Stimulated activated CD8-positive, alpha-beta memory T cell treated with anti-CD3 and anti-CD28 coated beads, Interleukin-12 subunit alpha, Interleukin-12 subunit beta, amount 100 ng/mL, for 1 hour (primary cell): ENCODE data around the gene SPOP.

Experiments used
- DNase-seq: peaks from one replicate; pipeline ENCODE4 v3.0.0-alpha.2; 2020; ENCODE audit warnings: low read depth

Gene SPOP

DNA sequence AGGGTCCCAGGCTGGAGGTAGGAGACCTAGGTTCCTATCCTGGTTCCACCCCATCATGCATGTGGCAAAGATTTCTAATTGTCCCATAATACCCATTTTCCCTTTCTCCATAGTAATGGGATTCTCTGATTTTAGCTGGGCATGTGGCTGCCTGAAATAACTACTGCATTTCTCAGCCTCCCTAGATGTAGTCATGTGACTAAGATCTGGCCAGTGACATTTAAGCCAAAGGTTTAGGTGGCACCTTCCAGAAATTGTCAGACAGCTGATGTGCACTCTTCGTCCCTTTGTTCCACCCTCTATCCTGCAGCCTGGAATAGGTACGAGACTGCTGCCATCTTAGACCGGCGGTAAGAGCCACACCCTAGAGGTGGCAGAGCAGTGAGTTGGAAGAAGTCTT, 94.0 kb downstream of the SPOP start:
- no peak for DNase-seq

DNA sequence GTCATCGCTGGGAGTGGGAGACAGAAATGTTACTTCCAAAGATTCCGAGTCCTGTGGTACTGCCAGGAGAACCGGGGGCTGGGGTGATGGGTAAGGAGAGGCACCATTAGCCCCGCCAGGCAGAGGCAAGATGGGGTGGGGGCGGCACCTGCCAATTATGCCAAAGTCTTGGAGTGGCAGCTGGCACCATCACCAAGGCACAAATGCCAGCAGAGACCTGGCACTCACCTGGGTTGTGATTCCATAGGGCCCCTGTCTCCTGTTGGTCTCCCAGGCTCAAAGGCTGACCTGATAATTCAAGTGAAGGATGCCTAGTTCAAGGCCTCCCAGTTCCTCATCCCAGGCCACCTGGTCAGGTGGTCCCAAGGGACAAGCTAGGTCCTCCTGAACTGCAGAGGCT, 94.7 kb downstream of the SPOP start:
- DNase-seq: no peak

DNA sequence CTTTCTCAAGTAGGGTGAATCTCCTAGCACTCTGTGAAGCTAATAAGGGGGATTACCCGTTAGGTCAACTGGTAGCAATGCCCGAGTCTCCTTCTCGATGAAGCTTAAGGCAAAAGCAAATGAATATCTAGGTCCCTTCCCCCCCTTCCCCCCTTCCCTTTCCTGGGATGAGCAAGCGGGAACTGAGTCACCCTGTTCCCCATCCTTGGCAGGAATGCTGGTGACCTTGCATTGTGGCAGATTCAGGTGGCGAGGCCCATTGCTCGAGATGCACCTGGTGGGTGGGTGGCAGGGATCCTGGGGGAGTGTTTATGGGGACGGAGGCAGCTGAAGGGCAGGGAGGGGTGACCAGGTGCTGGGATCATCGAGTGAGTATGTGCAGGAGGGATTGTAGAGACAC, 95.1 kb downstream of the SPOP start:
- no peak for DNase-seq

DNA sequence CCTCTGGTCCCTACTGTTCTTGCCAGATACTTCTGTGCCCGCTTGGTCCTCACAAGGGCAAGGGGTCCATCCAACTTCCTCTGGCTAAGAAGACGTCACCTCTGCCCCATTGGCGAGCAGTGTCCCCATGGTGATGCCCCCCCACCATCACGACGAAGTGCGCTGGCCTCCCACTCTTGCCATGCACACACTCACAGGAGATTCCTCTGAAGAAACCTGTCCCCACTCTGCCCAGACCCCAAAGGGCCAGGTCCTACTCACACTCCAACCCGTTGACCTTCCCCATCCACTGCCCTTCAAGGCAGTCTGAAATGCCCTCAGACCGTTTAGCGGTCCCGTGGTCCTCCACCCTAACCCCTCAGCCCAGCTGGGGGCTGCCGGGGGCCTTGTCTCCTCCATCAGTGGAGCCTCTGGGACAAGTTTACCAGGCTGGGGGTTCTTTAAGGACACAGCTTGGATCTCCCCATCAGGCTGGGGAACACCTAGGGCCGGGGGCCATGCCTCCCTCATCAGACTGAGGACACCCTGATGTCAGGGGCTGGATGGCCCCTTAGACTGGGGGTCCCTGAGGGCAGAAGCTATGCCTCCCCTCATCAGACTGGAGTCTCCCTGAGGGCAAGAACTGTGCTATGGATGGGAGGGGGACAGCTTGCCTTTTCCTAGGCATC, 95.7 kb downstream of the SPOP start:
- DNase-seq: no peak

DNA sequence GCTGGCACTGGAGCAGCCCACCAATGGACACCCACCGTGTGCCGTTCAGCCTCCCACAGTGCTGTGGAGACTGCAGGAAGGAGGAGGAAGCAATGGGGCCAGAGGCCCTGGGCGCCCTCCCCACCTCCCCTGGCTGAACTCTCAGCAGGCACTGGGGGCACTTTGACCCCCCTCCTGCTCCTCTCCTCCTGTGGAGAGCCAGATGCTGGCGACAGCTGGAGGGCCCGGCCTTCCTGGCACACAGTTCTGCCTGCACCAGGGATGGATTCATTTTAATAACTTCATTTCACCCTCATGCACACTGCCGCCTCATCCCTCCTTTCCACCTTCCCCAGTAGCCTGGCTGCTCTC, 96.3 kb downstream of the SPOP start:
- no peak for DNase-seq

DNA sequence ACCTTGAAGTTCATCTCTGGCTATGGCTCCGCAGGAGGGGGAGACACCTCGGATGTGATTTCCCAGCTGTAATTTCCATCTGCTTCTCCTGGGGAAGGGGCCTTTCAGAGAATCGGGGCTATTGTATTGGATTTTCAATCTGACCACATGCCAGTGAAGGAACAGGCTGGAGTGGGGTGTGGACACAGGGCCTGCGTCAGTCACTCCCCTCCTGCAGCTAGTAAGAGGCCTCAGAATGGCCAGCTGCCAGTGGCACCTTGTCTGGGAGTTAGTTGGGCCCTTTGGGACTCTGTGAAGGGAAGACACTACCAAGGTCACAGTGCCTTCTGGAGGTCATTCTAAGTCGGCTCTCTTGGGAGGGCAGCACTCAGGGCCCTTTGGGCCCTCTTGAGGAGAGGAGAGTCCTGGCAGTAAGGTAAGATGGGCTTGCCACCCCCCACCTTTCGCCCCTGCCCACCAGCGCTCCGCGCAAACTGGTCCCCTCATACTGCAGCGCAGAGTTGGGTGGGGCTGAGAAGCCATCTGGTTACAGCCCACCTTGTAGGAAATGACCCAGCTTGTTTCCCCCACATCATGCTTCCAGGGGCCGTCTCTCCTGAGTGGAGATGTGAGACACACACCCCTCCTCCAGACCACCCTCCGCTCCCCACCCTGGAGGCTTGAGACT, 96.8 kb downstream of the SPOP start:
- DNase-seq: no peak

DNA sequence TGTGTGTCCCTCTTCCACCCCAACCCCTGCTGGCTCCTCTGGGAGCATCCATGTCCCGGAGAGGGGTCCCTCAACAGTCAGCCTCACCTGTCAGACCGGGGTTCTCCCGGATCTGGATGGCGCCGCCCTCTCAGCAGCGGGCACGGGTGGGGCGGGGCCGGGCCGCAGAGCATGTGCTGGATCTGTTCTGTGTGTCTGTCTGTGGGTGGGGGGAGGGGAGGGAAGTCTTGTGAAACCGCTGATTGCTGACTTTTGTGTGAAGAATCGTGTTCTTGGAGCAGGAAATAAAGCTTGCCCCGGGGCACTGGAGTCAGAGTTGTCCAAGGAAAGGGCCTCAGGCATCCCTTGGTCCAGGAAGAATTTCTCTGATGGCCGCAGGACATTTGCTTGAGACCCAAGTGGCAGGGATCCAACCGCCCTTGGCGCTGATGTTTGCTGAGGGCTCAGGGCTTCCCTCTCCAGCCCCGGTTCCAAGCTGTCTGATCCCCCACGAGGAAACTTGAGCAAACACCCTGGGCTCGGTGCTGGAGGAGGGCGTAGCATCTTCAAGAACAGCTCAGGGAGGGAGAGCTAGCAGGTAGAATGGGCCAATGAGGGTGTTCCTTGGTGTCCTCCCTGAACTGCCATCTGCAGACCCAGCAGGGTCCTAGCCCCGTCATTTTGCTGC, 97.7 kb downstream of the SPOP start:
- no peak for DNase-seq

DNA sequence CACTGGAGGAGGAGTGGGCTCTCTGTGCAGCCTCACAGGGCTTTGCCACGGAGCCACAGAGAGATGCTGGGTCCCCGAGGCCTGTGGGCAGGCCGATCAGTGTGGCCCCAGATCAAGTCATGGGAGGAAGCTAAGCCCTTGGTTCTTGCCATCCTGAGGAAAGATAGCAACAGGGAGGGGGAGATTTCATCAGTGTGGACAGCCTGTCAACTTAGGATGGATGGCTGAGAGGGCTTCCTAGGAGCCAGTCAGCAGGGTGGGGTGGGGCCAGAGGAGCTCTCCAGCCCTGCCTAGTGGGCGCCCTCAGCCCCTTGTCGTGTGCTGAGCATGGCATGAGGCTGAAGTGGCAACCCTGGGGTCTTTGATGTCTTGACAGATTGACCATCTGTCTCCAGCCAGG, 98.4 kb downstream of the SPOP start:
- DNase-seq: no peak

DNA sequence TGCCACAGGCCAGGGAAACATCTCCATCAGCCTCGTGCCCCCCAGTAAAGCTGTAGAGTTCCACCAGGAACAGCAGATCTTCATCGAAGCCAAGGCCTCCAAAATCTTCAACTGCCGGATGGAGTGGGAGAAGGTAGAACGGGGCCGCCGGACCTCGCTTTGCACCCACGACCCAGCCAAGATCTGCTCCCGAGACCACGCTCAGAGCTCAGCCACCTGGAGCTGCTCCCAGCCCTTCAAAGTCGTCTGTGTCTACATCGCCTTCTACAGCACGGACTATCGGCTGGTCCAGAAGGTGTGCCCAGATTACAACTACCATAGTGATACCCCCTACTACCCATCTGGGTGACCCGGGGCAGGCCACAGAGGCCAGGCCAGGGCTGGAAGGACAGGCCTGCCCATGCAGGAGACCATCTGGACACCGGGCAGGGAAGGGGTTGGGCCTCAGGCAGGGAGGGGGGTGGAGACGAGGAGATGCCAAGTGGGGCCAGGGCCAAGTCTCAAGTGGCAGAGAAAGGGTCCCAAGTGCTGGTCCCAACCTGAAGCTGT, 98.9 kb downstream of the SPOP start:
- DNase-seq: no peak

DNA sequence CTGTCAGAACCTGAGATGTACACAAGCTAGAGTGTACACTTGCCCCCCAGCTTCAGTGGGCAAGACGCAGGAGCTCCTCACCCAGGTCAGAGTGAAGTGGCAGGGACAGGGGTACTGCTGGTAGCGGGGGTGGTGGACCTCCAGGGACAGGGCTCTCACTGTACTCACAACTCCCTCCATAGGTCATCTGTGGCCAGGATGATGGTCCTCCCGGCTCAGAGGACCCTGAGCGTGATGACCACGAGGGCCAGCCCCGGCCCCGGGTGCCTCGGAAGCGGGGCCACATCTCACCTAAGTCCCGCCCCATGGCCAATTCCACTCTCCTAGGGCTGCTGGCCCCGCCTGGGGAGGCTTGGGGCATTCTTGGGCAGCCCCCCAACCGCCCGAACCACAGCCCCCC, 99.5 kb downstream of the SPOP start:
- no peak for DNase-seq

DNA sequence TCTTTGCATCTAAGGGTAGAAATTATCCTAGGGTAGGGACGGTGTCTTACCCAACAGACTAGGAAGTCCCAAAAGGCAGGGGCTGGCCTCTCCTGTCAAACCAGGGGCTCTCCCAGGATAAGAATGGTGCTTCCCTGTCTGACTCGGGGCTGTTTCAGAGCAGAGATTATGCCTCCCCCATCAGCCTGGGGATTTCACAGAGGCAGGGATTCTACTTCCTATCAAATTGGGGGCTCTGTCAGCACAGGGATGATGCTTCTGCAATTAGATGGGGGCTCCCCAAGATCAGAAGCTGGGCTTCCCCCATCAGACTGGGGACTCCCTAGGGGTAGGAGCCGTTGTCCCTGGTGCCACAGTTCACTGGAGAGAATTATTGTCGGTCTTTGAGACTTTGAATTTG, 99.9 kb downstream of the SPOP start:
- DNase-seq: no peak

DNA sequence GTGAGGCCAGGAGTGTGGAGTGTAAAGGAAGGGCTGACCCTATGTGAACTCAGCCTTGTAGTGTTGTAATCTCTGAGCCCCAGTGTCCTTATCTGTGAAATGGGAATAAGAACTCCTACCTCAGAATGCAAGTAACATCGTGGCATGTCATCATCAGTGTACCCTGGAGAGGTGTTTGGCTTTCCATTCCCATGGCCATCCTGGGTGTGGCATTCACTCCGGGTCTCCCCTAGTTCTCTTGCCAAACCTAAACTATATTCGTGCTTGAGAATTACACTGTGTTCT, 100.3 kb downstream of the SPOP start:
- no peak for DNase-seq

DNA sequence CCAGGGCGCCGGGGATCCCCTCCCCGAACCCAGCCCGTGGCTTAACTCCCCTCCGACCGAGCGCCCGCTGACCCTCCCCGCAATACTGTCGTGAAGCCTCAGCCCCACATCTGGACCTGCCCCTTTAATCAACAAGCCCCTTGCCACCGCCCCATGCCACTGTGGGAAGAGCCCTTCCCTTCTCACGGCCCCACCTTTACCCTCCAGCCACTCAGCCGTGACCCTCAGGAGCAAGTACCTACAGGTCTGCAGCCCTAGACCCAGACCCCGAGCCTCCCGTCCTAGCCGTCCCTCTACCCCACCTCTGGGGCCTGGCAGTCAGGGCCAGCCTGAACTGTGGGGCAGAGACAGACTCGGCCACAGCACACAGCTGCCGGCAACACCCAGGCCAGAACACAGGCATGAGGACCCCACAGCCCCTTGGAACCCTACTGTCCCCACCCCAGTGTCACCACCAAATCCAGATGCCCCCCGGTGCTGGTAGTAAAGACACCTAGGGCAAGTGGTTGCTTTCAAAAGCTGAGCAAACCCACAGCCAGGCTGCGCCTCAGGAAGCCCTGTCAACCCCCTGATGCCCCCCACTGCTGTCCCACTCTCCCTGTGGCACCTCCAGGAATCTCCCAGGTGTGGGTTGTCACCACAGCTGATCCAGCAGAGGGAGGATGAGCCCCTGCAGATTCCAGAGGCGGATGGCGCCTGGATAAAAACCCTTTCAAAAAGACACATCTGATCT, 100.8 kb downstream of the SPOP start:
- DNase-seq: no peak

DNA sequence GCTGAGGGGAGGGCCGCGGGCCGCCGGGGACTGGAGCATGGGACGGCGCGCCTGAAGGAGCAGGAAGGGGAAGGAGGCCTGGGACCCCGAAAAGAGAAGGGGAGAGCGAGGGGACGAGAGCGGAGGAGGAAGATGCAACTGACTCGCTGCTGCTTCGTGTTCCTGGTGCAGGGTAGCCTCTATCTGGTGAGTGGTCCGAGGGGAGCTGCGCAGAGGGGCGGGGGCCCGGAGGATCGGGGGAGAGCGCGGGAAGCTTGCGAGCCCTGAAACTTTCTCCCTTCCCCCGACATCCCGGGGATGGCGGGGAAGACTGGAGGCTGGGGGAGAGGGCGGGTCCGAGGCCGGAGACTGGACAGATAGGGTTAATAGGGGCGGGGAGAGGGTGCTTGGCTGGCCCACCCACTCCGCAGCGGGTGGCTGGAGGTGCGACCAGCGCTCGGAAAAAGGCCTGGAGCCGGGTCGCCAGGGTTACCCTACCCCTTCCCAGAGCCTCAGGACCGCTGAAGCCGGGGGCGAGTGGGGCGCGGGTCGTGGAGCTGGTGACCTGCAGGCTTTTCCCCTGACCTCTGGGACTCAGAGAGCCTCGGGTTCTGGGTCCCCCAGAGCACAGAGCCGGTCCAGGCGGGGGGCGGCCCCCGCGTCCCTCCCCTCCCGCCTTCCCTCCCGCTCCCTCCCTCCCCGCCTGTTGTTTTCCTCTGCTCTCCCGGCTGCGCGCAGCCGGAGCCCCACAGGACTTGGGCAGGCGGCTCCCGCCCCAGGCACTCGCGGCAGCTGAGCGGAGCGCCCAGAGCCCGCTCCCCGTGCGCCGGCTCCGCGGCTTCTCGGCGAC, 101.6 kb downstream of the SPOP start:
- DNase-seq: no peak

DNA sequence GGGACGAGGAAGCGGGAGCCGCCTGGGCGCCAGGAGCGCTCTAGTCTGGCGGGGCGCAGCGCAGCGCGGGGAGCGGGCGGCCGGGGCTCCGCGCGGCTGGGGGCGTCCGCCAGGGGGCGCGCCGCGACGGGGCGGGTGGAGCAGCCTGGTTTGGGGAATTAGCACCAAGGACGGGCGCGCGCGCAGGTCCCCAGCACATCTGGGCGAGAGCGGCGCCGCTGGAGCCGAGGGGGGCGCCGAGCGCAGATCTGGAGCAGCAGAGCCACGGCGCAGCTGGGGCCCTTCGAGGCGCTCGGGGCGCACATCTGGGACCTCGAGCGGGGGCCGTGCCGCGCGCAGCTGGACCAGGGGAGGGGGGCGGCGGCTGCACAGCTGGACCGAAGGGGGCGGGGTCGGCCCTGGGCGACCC, 102.2 kb downstream of the SPOP start, which contains the start of gene NXPH3:
TSS of gene NXPH3 (plus strand) at position 193 of the 409 bp plus-strand sequence. CDS start 349 bp downstream, outside the sequence.
- DNase-seq: peak; percentile 29

DNA sequence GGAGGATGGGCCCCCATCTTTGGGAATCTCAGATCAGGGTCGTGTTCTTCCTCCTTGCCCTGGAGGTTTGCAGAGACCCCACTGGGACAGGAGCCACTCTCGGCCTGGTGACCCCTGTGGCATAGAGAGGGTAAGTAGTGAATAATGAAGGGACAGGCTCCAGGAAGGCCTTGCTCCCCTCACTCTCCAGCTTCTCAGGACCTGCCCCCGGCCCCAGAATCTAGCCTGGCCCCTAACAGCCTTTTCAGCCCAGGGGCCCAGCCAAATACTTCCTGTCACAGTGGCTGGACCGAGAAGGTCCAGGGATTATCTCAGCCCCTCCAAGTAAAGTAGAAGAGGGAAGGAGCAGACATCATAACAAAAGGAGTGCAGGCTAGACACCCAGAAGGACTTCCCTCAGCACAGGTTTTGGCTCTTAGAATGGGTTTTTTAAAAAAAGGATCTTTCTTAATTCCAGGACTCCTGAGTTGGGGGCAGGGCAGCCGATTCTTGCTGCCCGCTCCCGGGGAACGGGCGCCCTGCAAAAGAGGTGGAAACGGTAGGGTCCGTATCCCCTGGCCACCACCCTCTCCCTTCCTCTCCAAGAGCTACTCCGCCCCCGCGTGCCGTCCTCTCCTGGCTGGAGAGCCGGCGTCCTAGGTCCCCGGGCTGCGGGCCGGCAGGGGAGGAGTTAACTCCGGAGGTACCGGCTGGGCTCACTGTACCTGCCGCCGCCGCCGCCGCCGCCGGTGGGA, 102.8 kb downstream of the SPOP start:
- DNase-seq: no peak

DNA sequence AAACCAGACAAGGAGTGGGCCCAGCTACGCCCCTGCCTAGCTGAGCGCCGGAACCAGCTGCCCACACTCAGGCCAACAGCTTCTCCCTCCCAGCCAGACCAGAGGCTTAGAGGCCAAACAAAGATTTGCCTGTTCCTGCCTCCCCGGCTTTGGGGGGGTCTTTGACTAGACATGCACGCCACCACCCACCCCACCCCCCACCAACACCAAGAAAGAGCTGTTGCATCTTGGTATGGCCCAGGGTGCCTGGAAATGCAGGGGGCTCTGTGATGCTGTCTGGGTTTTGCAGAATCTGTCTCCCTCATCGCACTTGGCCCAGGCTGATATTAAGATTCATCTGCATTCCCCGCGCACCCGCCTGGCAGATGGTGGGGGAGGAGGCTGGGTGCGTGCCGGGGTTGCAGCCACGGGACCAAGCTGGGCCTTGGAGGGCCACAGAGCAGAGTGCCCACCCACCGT, 103.5 kb downstream of the SPOP start:
- no peak for DNase-seq

DNA sequence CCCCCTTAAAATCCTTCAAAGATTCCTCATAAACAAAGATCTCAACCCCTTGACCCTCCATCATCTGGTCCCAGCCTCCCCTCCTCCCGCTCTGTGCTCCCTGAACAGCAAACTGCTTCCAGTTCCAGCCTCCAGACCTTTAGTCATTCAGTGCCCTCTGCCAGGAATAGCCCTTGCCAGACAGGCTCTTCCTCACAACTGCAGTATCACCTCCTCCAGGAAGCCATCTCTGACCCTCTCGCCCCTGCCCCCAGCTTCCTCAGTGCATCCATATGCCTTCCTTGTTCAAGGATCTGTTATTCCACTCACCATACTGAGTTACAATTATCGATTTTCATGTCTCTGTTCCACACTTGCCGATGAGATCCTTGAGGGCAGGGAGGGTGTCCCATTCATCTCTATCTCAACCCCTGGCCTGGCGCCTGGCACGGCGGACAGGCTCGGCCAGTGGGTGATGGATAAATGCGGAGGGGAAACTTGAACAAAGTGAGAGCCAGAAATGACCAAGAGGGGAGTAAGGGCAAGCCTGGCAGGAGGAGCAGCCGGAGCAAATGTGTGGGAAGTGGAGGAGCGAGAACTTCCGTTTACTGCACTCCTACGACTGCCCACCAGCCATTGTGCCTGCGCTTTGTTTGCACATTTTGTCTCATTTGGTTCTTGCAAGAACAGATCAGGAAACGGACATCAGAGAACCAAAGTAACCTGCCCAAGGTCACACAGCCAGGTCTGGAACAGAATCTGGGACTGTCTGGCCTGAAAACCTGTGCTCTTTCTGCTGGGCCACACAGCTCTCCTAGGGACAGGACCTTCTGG, 104.2 kb downstream of the SPOP start:
- DNase-seq: no peak

DNA sequence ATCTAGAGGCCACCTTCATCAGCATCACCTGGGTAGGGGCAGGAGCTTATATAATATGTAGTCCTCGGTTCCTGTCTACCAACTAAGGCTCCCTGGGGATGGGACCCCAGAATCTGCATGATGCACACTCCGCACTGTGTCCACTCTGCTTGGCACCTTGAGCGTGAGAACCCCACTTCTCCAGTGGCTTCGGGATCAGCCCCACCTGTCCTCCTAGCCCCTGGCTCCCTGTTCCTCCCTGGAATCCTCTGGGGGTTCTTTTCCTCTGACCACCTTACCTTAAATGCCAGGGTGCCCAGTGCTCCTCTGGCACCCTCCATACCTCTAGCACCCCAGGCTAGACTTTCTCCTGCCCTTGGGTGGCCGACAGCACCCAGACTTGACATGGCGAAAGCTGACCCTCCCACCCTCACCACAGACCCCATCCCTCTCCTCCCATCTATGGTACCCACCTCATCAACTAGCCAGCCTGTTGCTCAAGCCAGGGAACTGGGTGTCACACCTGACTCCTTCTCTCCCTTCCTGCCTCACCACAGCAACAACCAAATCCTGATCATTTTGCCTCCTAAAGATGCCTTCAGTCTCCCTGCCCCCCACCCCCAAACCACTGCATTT, 105.0 kb downstream of the SPOP start:
- no peak for DNase-seq

DNA sequence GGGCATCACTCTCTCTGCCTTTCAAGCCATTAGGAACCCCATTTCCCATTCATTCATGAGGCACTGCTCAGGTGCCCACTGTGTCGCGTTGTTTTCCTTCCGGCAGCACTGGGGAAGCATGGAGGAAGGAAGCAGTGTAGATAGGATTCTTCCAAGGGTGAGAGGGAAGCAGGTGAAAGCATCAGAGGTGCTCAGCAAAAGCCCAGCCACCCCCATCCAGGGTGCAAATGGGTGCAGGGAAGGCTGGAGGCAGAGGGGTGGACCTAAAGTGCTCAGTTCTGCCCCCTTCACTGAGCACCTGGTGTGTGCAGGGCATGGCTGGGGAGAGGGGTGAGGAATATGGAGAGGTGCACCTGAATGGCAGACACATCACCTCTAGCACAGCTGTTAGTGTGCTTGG, 105.7 kb downstream of the SPOP start:
- no peak for DNase-seq
